Left kidney (tissue), 2 donors: ENCODE results near the gene TDRD7. TPM values are rescaled to one million over a fixed set of nuclear protein-coding genes. Genes with fewer than 3 reads are reported as not detected.
"Not testable (repeated sequence)": the region's sequence is repeated elsewhere in the genome, so short reads cannot be mapped to it uniquely, and the experiment has no call there.

Experiments used
- DNase-seq: peaks from one replicate; pipeline ENCODE4 v3.0.0-alpha.2; 2013
- polyA plus RNA-seq: library from polyadenylated mRNA; unstranded; fragments of 120-200 nt; gene quantifications from one replicate; pipeline ENCODE4 v1.2.1, GENCODE V29; 2013; ENCODE audit not compliant: insufficient read length

Gene TDRD7
- polyA plus RNA-seq, 1 donor = 8.8 TPM

- DNase-seq = no peak
Observed at GRCh38 chr9:97475059-97475458, 63.2 kb downstream of the TDRD7 start.

GRCh38 chr9:97478301-97478981, 66.5 kb downstream of the TDRD7 start:
- no peak for DNase-seq

- DNase-seq = no peak
Observed at GRCh38 chr9:97479496-97480159, 67.7 kb downstream of the TDRD7 start.

GRCh38 chr9:97480174-97480573, 68.3 kb downstream of the TDRD7 start:
- no peak for DNase-seq

DNA sequence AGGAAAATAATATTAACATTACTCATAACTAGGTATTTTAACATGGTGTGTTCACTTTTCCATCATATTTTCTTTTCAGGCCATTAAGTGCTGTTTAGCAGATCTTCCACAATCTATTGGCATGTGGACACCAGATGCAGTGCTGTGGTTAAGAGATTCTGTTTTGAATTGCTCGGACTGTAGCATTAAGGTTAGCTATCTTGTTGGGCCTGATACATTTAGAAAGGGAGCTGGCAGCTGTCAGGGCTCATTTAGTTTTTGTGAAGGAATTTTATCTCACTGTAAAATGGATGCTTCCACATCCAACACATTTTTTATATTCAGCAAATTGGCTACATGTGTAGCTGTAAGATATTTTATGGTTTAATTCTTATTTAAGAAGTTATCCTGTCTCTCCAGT, 68.9 kb downstream of the TDRD7 start:
- no peak for DNase-seq

- no peak for DNase-seq
Observed at GRCh38 chr9:97484134-97484533, 72.2 kb downstream of the TDRD7 start.

DNA sequence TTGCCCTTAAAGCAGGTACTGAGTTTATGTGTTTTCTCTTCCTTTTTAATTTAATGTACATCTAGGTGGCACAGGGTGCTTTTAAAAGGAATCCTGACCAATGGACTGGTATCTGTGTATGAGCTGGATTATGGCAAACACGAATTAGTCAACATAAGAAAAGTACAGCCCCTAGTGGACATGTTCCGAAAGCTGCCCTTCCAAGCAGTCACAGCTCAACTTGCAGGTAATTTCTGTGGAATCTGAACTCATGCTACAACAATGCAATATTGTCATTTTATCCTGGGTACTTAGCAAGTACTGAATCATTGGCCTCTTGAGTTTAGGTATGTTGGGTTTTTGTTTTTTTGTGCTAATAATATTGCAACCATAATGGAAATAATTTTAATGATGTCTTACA, 75.2 kb downstream of the TDRD7 start:
- DNase-seq = no peak

- no peak for DNase-seq
Observed at GRCh38 chr9:97487861-97488260, 76.0 kb downstream of the TDRD7 start.

DNA sequence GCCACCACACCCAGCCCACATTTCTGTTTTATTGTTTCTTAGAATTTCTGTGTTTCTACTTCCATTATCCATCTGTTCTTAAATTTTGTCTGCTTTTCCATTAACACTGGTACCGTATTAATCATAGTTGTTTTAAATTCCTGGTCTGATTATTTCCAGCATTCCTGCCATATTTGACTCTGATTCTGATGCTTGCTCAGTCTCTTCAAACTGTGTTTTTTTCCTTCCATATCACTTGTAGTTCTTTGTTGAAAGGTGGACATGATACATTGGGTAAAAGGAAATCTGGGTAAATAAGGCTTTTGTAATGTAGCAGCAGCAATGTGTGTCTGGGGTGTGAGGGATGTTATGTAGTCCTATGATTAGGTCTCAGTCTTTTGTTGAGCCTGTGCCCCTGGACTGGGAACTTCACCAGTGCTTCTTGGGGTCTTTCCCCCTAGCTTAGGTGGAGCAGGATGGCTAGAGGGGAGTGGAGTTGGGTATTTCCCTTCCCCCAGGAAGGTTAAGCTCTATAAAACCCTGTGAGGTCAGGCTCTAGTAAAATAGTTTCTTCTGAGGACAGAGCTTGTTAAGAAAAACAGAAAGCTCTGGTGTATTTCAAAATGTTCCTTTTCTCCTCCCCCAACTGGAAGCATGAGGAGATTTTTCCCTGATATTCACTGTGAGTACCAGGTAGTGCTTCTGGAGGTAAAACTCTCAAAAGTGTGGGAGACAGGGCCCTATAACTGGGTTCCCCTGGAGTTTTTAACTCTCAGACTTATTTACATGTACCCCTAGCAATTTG, 79.5 kb downstream of the TDRD7 start:
- DNase-seq = no peak

GRCh38 chr9:97497558-97498375, 85.9 kb downstream of the TDRD7 start:
- DNase-seq = not testable (repeated sequence)

DNA sequence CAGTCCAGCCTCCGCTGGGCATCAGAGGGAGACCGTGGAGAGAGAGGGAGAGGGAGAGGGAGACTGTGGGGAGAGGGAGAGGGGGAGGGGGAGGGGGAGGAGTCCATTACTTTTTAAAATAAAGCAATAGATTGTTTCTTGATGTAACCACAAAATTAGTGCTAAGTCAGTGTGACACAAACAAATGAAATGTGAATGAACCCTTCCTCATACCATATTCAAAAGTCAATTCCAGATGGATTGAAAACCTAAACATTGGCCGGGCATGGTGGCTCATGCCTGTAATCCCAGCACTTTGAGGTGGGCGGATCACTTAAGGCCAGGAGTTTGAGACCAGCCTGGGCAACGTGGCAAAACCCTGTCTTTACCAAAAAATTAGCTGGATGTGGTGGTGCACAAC, 87.0 kb downstream of the TDRD7 start:
- DNase-seq = not testable (repeated sequence)

- DNase-seq = no peak
Observed at GRCh38 chr9:97500263-97500662, 88.4 kb downstream of the TDRD7 start.

GRCh38 chr9:97500765-97501176, 88.9 kb downstream of the TDRD7 start:
- no peak for DNase-seq

- DNase-seq = no peak
Observed at GRCh38 chr9:97501177-97501971, 89.5 kb downstream of the TDRD7 start, which contains the start of gene TMOD1. Gene TMOD1 (plus strand): TSS chr9:97501666. CDS start chr9:97524189, 22,523 bp downstream.

DNA sequence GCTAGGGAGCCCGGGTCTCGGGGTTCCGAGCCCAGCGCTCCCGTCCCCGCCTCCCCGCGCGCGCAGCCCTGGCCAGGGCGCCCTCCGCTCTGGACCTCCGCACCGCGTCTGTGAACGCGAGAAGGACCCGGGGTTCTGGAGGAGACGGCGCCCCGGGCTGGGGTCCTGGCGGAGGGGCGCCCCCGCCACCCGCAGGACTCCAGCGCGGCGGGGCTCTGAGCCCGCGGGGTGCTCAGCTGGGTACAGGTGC, 90.0 kb downstream of the TDRD7 start:
- DNase-seq = no peak

GRCh38 chr9:97502222-97502983, 90.5 kb downstream of the TDRD7 start:
- DNase-seq = no peak

GRCh38 chr9:97502984-97503861, 91.3 kb downstream of the TDRD7 start:
- DNase-seq = no peak

GRCh38 chr9:97503862-97504210, 91.9 kb downstream of the TDRD7 start:
- DNase-seq = no peak

- no peak for DNase-seq
Observed at GRCh38 chr9:97504381-97505216, 92.7 kb downstream of the TDRD7 start.
